CD4-positive, alpha-beta T cell treated with Interleukin-1 beta for 1 hour (primary cell): ENCODE data around the gene SMAD3.
A peak's percentile ranks its signal among the peaks of the same experiment; 100 is the strongest.

Experiments used
- DNase-seq, 2 donors: peaks; one replicate each; pipeline ENCODE4 v3.0.0-alpha.2; 2020 to 2022

The SMAD3 gene

DNA sequence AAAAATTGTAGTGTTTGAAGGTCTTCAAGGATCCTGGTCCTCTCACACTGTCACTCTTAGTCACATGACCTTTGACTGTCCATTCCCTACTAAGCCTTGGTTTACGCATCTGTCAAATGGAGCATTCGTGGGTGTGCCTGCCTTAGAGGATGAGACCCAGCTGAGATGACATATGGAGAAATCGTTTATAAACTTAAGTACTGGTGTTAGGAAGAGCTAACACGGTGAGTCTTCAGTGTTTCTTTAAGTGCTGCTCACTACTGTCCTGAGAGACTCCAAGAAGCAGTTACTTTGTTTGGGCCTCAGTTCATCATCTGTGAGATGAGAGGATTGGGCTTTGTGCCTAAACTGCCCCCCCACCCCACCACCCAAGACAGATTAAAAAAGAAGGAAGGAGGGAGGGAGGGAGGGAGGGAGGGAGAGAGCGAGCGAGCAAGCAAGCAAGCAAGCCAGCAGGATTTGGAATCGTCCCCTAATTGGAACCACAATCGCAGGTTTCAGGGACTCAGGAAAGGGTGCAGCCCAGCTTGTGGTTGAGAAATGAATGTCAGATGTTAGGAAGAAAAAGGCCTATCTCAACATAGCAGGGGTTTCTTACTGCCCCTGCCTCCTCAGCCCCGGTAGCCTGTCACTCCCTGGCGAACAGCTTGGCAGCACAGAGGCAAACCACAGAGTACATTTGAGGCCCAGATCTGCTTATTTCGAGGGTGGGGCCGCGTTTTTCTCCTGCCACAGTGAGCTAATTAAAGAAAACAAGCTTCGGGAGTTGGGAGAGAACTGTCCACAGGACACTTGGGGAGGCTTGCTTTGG, 32.7 kb downstream of the SMAD3 start:
- peak in 1 of 2 donors; percentile 49 for DNase-seq

GRCh38 chr15:67098768-67099282, 33.4 kb downstream of the SMAD3 start:
- DNase-seq: no peak

GRCh38 chr15:67100124-67100791, 34.9 kb downstream of the SMAD3 start:
- no peak for DNase-seq

DNA sequence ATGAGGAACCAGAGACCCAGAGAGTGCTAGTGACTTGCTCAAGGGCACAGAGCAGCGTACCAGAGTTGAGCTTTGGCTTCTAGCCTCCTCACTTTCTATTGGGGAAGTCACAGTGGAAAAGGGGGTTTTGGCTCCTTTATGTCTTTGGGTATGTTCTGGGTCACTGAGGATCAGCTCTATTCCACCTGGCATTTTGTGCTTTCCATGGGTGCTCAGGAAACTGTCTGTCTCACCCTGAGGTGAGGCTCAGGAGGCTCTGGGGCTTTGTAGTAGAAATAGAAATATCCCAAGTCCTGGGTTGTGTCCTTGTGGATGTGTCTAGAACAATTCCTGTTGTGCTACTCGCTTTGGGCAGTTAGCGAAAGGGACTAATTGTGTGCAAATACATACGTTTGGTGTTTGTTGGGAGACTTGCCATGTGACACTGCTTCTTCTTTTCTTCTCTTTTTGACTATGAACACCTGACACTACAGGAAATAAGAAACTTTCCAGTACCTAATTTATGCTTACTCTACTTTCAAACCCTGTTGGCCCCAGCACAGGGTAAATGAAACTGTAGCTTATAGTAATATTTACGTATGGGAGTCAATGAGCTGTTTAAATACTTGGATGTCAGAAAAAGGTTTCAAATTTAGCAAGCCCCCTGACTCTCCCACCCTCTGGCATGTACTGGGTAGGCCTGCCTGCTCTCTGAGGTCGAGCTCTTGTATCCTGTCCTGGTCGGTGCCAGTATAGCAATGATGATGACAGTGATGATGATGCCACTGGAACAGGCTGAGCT, 35.6 kb downstream of the SMAD3 start:
- no peak for DNase-seq

- DNase-seq: peak; percentile 48 to 74
Observed at GRCh38 chr15:67101911-67102598, 36.7 kb downstream of the SMAD3 start.

GRCh38 chr15:67102599-67102929, 37.2 kb downstream of the SMAD3 start:
- no peak for DNase-seq

- no peak for DNase-seq
Observed at GRCh38 chr15:67103021-67103420, 37.6 kb downstream of the SMAD3 start.

DNA sequence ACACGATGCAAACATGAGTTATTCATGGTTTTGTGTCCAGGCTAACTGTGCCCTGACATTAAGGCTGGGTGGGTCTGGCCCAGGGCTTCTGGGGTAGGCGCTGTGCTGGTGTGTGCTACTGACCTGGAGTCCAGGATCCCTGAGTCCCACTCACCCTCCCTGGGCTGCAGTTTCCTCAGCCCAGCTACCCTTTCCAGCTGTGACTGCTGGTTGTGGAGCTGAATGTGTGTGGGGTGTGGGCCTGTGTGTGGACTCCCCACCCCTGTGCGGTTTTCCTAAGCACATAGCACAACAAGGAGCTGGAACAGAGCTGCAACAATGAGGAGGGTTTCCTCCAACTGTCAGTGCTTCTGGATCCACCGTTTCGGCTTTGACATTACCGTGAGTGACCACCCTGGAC, 38.0 kb downstream of the SMAD3 start:
- DNase-seq: no peak

DNA sequence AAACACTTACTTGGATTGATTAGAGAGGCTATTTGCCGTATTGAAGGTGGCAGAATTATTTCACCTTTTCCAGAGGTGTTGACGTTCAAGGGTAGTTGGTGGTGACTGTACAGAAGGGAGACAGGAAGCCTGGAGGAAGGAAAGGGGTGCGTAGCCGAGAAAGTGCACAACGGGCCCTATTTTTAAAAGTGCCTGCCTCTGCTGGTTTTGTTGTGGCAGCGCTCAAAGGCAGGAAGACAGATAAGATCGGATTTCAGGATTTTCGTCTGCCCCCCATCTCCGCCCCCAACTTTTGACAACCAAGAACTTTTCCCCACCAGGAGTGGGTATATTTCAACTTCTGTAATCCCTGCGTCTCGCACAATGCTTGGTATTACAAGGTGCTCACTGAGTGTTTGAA, 38.5 kb downstream of the SMAD3 start:
- DNase-seq: no peak

DNA sequence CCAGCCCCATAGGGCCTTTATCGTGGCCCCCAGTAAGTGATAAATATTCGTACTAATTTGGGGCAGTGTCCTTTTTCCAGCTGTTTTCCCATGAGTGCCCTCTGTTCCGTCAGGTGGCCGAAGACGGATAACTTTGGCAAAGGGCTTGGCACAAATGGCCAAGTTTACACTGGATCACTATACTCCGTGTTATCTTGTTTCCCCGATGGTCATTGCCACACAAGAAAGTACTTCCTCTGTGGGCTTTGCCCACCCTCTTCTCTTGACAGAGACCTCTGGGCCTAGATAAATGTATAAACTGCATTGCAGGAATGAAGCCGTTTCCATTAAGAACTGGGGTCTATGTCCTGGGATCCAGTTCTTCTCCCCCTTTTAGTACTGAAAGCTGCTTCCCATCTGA, 39.1 kb downstream of the SMAD3 start:
- no peak for DNase-seq

GRCh38 chr15:67105065-67105951, 39.9 kb downstream of the SMAD3 start:
- no peak for DNase-seq

DNA sequence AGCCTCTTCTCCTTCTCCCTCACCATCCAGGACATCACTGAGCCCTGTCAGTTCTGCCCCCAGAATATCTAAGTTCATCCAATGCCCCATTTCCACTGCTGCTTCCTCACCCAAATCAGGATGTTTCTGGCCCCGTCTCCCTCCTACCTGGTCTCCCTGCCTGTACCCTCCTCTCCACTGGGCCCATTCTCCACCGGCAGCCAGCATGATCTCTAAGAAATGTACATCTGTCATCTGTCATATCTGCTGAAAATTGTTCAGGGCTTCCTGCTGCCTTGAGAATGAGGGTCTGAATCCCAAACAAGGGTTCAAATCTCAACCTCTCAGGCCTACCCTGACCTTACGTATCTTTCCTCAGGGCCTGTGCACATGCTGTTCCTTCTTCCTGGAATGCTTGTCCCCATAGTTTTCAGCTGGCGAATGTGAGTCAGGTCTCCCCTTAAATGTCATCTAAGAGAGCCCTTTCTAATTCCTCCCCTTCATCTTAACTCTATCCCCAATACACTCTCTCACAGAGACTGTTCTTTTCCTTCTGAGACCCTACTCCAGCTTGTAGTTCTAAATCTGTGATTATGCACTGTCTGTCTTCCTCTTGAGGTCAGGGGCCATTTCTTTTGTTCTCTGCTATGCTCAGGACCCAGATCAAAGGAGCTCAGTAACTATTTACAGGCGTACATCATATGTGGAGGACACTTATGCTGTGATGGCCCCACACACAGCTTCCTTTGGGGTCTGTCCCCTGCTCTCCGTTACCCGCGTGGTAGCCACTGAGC, 40.8 kb downstream of the SMAD3 start:
- DNase-seq: no peak

DNA sequence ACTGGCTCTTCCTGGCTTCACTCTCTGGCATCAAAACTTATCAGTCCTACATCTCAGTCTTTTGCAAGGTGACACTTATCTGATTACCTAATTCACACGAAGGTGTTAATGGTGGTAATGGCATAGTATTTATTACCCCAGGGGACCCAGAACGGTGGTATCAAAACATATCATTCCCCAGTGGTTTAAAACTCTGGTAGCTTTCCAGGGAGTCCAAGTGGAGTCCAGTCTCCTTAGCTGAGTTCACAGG, 41.3 kb downstream of the SMAD3 start:
- no peak for DNase-seq

DNA sequence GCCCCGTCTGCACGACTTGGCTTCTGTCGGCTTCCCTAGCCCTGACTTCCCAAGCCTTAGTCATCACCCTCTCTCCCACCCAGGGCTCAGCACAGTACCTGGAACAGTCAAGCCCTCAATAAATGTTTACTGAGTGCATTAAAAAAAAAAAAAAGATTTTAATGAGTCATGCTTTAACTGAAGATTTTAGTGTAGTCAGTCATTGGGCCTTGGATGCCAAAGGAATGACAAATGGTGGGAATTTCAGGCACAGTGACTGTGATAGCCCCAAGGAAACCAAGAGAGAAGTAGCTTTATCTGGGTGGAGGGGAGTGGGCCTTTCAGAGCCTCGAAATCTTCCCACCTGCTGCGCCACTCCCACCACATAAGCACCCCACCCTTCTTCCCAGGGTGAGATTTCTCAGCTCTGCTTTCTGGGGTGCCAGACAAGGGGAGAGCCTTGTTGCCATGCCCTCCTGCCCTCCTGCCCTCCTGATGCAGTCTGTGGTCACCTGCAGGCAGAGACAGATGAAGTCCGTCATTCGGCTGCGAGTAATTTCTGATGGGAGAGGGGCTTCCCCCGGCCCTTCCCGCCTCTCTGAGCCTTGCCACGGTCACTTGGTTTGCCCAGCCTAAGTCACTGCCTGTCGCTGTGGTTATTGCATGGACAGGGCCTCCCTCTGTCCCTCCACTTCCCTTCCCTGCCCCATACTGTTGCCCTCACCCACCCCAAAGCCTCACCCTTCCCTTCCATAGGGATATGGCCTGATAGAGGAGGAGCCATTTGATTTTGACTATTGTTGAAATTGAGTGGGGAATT, 41.8 kb downstream of the SMAD3 start:
- peak in 1 of 2 donors; percentile 38 for DNase-seq

GRCh38 chr15:67108122-67108961, 42.9 kb downstream of the SMAD3 start:
- DNase-seq: no peak

- DNase-seq: peak in 1 of 2 donors; percentile 87
Observed at GRCh38 chr15:67109141-67110034, 44.0 kb downstream of the SMAD3 start.

DNA sequence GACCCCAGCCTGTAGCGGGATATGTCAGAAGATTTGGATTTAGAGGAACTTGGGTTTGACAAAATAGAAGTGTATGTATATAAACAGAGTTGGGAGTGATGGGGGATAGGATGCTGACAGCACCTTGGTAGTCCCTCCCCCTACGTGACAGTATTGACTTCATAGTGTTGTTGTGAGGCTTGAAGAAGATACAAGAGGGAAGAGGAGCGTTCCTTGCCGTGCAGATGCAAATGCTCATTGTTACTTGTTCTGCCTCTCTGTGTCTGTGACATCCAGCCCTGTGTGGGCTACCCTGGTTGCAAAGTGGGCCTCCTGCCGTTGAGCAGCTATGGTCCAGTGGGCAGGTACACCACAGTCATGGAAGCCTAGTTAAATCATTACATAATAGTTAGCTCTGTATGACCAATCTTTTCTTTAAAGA, 45.0 kb downstream of the SMAD3 start:
- peak in 1 of 2 donors; percentile 65 for DNase-seq
